Measurements from ENCODE around the gene CFAP299. TPM values are rescaled to one million over a fixed set of nuclear protein-coding genes. Genes with fewer than 3 reads are reported as not detected.

Gene CFAP299
- total RNA-seq, 1 experiment from 2014 or later: not detected

GRCh38 chr4:80730158-80730557 lies 394.6 kb downstream of the CFAP299 start:
- TF ChIP-seq YY1 (IDR thresholded peaks at IDR 0.05; ENCODE audit: extremely low read depth, insufficient replicate concordance, low read depth, low read length): no peak
- TF ChIP-seq CEBPB (IDR thresholded peaks at IDR 0.05; ENCODE audit: low read depth): no peak
- no peak for TF ChIP-seq EGR1 (IDR thresholded peaks at IDR 0.05; ENCODE audit: low read depth)
- no peak for TF ChIP-seq SP1 (IDR thresholded peaks at IDR 0.05; ENCODE audit: low read depth)
- TF ChIP-seq RAD21 (IDR thresholded peaks at IDR 0.05; ENCODE audit: low read depth): no peak
- no peak for TF ChIP-seq ZBTB33 (IDR thresholded peaks at IDR 0.05; ENCODE audit: extremely low read depth, insufficient replicate concordance, low read length)
- TF ChIP-seq POLR2AphosphoS5 (IDR thresholded peaks at IDR 0.05; ENCODE audit: low read depth, low read length): no peak
- ChIA-PET RAD21 (ENCODE audit: low non-redundant PET in 1 of 2, low total read pairs in 2 of 2, uncharacterized antibody in 2 of 2, unreplicated experiment in 2 of 2) (no interaction called here), CTCF (no interaction called here), POLR2A (no interaction called here)
- no peaks in the 10 kb centered on the region for H3K4me1 ChIP-seq (ENCODE audit: control insufficient read depth in 1 of 2, insufficient read depth in 2 of 2, low read length in 2 of 2)
- H3K4me2 ChIP-seq (ENCODE audit: low read length): no peak overlapping the region
- peaks cover 8% of the 10 kb centered on the region for H3K27me3 ChIP-seq (ENCODE audit: insufficient read depth, low read length)
- ATAC-seq (no peak), DNase-seq (ENCODE audit: low read depth, low spot score) (no peak)
- H2AFZ ChIP-seq (ENCODE audit: low read depth, low read length, poor library complexity, severe bottlenecking): no peak overlapping the region
- BruUV-seq (replicated peaks): no TSS peak
- H3K9me2 ChIP-seq (ENCODE audit: insufficient read depth): no peaks in the 10 kb centered on the region
- no peak overlapping the region for H3K4me3 ChIP-seq (replicated peaks in 1 of 2; ENCODE audit: low read depth in 1 of 2, low read length in 2 of 2)
- H3K27ac ChIP-seq (ENCODE audit: low read depth, low read length): no peak overlapping the region
- H3K36me3 ChIP-seq (ENCODE audit: control insufficient read depth in 1 of 2, insufficient read depth in 2 of 2, low read length in 2 of 2): no peaks in the 10 kb centered on the region
- H4K20me1 ChIP-seq (ENCODE audit: insufficient read depth): no peaks in the 10 kb centered on the region
- intact Hi-C loops (cut with micrococcal nuclease): no loop called here
- H3K9ac ChIP-seq (ENCODE audit: low read length): no peak overlapping the region
- no peaks in the 10 kb centered on the region for H3K79me2 ChIP-seq (ENCODE audit: insufficient read depth, low read length)
- H3K9me3 ChIP-seq (ENCODE audit: control insufficient read depth in 1 of 2, insufficient read depth in 1 of 2, low read depth in 1 of 2, low read length in 2 of 2): no peaks in the 10 kb centered on the region

GRCh38 chr4:80731436-80731835 lies 395.9 kb downstream of the CFAP299 start:
- Histone ChIP-seq H3K4me1 (ENCODE audit: control insufficient read depth in 1 of 2, insufficient read depth in 2 of 2, low read length in 2 of 2) (no peaks in the 10 kb centered on the region), H2AFZ (ENCODE audit: low read depth, low read length, poor library complexity, severe bottlenecking) (no peak overlapping the region), H3K27me3 (ENCODE audit: insufficient read depth, low read length) (no peaks in the 10 kb centered on the region; the same call in 1 of the 2 replicates), H3K36me3 (ENCODE audit: control insufficient read depth in 1 of 2, insufficient read depth in 2 of 2, low read length in 2 of 2) (no peaks in the 10 kb centered on the region), H3K27ac (ENCODE audit: low read depth, low read length) (no peak overlapping the region), H3K9me3 (ENCODE audit: control insufficient read depth in 1 of 2, insufficient read depth in 1 of 2, low read depth in 1 of 2, low read length in 2 of 2) (no peaks in the 10 kb centered on the region), H3K79me2 (ENCODE audit: insufficient read depth, low read length) (no peaks in the 10 kb centered on the region), H3K4me3 (replicated peaks in 1 of 2; ENCODE audit: low read depth in 1 of 2, low read length in 2 of 2) (no peak overlapping the region), H4K20me1 (ENCODE audit: insufficient read depth) (no peaks in the 10 kb centered on the region), H3K9me2 (ENCODE audit: insufficient read depth) (no peaks in the 10 kb centered on the region), H3K4me2 (ENCODE audit: low read length) (no peak overlapping the region), H3K9ac (ENCODE audit: low read length) (no peak overlapping the region)
- POLR2A ChIA-PET: no interaction called here
- ATAC-seq (no peak), DNase-seq (ENCODE audit: low read depth, low spot score) (no peak)
- CTCF ChIA-PET: no interaction called here
- TF ChIP-seq MAX (IDR thresholded peaks at IDR 0.05) (no peak), POLR2A (IDR thresholded peaks at IDR 0.05; ENCODE audit: borderline replicate concordance, extremely low read depth, insufficient read depth, insufficient read length) (no peak), ZFX (IDR thresholded peaks at IDR 0.05) (no peak), REST (IDR thresholded peaks at IDR 0.05; ENCODE audit: low read depth) (no peak), EGR1 (IDR thresholded peaks at IDR 0.05; ENCODE audit: low read depth) (no peak), EZH2phosphoT487 (IDR thresholded peaks at IDR 0.05; ENCODE audit: borderline replicate concordance) (no peak), ELF1 (IDR thresholded peaks at IDR 0.05; ENCODE audit: borderline replicate concordance, low read depth) (no peak)
- intact Hi-C loops (cut with micrococcal nuclease): no loop called here
- RAD21 ChIA-PET (ENCODE audit: low non-redundant PET in 1 of 2, low total read pairs in 2 of 2, uncharacterized antibody in 2 of 2, unreplicated experiment in 2 of 2): no interaction called here
- no TSS peak for BruUV-seq (replicated peaks)

Measured in HCT116 (cell line).